GM18873 (cell line): ENCODE measurements around the gene KCNH2.

Source experiments
- ATAC-seq: cut with Tn5 transposase; IDR thresholded peaks from one replicate; pipeline ENCODE4 v1.9.1; 2021; ENCODE audit warnings: mild to moderate bottlenecking, moderate library complexity, moderate number of reproducible peaks; ENCODE audit not compliant: unreplicated experiment, low FRiP score

KCNH2 gene

DNA sequence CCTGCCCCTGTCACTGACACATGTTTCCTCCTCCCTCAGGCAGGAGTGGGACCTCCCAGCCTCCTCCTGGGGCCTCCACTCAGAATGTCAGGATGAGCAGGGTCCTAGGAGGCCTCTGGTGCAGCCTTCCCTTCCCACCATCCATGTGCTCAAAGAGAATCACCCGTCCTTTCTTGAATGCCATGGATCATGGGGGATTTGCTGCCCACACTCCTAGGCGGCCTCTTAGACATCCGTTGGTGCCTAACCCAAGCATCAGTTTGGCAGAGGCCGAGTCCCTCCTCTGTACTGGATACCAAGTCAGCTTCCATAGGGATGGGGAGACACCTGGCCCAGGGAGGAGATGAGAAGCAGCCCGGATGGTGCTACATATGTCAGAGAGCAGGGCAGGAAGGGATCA, 19.7 kb upstream of the KCNH2 start:
- no peak for ATAC-seq

DNA sequence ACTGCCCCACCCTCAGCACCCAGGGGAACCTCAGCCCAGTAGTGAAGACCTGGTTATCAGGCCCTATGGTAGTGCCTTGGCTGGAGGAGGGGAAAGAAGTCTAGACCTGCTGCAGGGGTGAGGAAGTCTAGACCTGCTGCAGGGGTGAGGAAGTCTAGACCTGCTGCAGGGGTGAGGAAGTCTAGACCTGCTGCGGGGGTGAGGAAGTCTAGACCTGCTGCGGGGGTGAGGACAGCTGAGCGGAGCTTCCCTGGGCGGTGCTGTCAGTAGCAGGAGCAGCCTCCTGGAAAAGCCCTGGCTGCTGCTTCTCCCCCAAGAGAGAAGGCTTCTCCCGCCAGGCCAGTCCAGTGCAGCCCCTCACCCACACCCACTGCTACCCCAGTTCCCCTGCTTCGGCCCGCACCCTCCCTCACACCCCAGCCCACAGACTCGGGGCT, 19.0 kb upstream of the KCNH2 start:
- ATAC-seq, result no peak

DNA sequence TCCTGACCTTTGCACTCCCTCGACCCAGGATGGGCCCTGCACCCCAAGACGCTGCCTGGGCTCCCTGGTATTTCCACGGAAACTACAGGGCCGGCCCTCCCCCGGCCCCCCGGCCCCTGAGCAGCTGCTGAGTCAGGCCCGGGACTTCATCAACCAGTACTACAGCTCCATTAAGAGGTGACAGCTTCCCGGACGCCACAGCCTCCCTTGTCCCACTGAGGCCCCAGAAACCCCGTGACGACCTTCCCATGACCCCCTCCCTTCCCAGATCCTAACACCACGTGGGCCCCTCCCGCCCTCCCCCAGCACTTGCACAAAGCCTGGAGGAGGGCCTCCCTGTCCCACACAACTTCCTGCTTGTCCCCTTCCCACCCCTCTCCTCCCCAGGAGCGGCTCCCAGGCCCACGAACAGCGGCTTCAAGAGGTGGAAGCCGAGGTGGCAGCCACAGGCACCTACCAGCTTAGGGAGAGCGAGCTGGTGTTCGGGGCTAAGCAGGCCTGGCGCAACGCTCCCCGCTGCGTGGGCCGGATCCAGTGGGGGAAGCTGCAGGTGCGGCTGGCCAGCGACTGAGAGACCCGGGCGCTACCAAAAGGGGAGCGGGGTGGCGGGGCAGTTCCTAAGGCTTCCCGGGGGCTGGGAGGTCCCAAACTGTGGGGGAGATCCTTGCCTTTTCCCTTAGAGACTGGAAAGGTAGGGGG, 18.4 kb upstream of the KCNH2 start:
- ATAC-seq, result no peak

DNA sequence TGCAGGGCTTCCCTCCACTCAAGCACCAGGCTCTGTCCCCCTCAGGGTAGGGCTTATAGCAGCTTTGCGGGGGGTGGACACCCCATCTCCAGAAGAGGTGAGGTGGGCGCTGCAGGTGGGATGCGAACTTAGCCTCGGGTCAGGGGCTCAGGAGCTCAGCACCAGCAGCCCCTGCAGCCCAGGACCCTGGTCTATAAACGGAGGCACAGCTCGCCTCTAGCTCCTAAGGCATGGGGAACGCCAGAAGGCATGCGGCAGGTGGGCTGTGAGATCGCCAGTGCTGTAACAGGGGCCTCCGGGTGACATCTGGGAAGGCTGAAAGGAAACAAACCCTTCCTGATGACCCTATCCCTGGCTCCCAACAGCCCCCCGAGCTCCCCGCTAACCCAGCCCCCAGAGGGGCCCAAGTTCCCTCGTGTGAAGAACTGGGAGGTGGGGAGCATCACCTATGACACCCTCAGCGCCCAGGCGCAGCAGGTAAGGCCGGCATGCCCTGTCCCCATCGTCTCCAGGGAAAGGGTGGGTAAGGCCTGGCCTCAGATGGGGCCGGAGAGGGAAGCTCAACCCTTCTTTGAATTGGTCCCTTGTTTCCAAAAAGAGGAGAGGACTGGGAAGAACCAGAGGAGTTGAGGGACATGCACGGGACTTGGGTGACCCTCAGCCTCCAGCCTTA, 16.9 kb upstream of the KCNH2 start:
- no peak for ATAC-seq

DNA sequence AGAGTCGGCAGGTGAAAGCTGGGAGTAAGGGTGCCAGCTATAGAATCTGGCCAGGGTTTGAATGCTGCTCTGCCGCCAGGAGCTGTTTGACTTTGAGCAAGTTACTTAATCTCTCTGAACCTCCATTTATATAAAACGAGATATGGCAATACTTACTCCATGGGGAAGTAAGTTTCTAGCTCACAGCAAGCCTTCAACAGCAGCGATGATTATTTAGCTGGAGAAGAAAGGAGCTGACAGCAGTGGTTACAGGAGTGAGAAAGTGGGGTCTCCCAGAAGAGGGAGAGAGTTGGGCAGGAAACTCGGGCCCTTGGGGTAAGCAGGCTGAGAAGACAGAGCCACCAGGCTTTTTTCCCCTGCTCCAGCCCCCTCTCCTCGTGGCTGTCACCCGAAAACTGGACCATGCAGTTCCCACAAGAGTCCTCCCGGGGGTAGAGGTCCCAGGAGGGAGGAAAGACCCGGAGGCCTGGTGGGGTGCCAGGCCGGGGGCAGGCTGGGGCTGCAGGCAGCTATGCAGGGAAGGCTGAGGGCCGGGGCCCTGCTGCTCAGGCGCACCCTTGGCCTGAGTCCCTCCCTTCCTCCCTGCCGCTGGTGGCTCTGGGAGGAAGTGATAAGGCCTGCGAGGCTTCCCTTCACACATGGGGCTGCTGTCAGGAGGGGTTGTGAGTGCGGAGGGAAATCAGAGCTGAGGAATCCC, 16.2 kb upstream of the KCNH2 start:
- ATAC-seq, result no peak

DNA sequence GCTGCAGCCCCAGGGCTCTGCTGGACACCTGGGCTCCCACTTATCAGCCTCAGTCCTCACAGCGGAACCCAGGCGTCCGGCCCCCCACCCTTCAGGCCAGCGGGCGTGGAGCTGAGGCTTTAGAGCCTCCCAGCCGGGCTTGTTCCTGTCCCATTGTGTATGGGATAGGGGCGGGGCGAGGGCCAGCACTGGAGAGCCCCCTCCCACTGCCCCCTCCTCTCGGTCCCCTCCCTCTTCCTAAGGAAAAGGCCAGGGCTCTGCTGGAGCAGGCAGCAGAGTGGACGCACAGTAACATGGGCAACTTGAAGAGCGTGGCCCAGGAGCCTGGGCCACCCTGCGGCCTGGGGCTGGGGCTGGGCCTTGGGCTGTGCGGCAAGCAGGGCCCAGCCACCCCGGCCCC, 15.4 kb upstream of the KCNH2 start:
- no peak for ATAC-seq

DNA sequence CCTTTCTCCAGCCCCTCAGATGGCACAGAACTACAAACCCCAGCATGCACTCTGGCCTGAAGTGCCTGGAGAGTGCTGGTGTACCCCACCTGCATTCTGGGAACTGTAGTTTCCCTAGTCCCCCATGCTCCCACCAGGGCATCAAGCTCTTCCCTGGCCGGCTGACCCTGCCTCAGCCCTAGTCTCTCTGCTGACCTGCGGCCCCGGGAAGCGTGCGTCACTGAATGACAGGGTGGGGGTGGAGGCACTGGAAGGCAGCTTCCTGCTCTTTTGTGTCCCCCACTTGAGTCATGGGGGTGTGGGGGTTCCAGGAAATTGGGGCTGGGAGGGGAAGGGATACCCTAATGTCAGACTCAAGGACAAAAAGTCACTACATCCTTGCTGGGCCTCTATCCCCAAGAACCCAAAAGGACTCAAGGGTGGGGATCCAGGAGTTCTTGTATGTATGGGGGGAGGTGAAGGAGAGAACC, 14.7 kb upstream of the KCNH2 start:
- no peak for ATAC-seq

DNA sequence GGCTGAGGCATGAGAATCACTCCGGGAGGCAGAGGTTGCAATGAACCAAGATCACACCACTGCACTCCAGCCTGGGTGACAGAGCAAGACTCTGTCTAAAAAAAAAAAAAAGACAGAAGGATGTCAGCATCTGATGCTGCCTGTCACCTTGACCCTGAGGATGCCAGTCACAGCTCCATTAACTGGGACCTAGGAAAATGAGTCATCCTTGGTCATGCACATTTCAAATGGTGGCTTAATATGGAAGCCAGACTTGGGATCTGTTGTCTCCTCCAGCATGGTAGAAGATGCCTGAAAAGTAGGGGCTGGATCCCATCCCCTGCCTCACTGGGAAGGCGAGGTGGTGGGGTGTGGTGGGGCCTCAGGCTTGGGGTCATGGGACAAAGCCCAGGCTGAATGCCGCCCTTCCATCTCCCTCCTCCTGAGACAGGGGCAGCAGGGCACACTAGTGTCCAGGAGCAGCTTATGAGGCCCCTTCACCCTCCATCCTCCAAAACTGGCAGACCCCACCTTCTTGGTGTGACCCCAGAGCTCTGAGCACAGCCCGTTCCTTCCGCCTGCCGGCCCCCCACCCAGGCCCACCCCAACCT, 14.0 kb upstream of the KCNH2 start:
- no peak for ATAC-seq

DNA sequence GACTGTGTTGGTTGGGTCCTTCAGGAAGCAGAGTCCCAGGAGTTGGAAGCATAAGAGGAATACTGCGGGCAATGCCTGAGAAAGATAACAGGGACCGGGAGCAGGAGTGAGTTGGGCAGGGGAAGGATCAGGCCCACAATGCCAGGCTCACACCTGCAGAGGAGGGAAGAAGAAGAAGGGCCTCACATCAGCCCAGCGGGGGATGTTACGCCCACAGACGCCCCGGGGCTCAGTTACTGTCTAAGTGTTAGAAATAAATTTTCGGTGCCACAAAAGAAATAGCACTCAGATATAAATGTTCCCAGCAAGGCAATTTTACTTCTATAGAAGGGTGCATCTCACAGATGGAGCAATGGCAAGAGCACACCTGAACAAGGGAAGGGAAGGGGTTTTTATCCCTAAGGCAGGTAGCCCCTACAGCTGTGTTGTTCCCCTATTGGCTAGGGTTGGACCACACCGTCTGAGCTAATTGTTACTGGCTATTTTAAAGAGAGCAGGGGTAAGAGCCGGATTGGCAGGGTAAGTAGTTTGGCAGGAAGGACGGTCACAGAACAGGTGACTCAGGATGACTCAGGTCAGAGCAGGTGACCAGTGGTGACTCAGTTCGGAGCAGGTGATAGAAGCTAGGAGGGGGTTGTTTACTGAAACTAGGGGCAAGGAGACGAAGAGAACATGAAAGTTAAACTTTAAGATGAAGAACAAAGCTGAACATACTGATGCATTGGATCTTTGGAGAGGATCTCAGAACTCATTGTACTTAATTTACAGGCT, 12.5 kb upstream of the KCNH2 start, which contains the start of gene NOS3:
Gene NOS3, plus strand, starts transcription at position 602 of the 771 bp plus-strand sequence. CDS start 2,787 bp downstream, outside the sequence.
- no peak for ATAC-seq

DNA sequence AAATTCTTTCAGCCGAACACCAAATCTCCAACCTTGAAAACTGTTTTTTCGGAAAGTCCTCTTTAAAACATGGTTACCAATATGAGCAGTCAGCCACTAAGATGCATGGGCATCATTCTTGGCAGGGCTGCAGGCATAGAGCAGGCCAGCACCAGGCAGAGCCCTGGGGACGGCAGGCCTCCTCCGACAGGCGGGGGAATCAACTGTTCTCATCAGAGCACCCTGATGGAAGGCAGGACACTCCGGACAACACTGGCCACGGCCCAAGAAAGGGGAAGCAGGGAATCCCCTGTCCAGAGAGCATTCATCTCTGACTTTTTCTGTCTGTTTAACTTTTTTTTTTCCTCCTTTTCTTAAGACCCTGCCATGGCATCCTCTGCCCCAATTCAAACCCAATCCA, 11.3 kb upstream of the KCNH2 start:
- no peak for ATAC-seq

DNA sequence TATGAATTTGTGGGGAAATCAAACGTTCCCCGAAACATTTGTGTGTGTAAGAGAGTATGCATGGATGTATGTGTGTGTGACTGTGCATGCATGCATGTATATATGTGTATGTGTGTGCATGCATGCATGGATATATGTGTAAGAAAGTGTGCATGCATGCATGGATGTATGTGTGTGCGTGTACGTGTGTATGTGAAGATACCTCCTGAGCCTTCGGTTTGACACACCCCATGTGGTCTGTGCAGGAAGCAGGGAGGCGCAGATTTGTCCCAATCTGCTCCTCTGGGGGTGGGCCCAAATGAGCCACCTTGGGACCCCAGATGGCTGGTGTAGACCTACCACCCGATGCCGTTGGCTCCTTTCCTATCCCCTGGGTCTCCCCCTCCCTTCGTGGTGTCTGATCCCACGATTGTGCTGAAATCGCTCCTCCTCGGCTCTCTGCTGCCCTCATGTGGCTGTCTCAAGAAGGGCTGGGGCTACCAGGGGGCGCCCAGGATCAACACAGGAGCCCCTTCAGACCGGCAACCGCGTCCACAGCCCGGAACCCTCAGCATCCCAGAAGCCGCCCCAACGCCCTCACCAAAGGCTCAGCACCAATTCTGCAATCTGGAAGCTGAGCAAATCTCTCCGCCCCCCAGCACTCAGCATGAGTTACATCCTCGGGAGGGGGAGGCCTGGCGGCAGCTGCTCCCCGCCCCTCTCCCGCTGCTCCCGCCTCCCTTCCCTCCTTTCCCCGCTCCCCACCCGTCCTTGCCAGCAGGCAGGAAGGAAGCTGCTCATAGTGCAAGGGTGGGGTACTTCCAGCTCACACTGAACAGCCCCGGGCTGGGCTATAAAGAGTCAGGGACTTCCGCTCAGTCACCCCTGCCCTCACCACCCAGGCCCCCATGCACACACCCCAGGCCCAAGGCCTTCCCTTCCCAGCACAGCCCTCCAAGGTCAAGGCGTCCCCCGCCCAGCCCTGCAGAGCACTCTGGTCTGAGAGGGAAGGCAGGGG, 10.4 kb upstream of the KCNH2 start:
- ATAC-seq, result no peak

DNA sequence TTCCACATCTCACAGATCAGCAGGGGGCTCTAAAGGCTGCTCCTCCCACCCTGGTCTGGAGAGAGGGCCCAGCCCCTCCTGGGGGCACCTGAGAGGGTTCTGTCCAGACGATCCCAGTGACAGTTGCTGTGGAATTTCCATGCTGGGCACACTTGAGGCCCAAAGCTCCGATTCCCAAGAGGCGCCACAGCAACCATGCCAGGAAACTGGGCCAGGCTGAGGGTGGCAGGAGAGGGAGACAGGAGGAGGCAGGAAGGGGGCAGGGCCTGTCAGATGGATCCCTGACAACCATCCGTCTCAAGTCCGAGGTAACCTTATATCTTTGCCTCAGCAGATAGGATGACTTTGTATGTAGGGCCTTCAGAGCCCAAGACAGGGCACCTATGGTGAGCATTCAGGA, 8.4 kb upstream of the KCNH2 start:
- no peak for ATAC-seq

DNA sequence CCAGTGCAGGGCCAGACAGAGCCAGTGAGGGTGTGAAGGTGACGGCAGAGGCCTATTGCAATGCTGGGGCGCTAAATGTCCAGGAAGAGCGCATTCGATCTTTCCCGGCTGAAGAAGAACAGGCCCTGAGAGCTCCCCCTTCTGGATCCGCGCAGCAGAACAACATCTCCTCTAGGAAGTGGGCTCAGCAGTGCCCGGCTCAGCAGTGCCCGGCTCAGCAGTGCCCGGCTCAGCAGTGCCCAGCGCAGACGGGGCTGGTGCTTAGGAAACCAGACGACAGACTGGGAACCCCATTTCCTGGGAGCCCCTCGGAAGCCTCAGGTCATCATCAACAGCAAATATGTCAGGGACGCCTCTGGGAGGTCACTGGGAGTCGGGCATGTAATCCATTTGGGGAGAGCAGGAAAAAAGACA, 8.0 kb upstream of the KCNH2 start:
- no peak for ATAC-seq

DNA sequence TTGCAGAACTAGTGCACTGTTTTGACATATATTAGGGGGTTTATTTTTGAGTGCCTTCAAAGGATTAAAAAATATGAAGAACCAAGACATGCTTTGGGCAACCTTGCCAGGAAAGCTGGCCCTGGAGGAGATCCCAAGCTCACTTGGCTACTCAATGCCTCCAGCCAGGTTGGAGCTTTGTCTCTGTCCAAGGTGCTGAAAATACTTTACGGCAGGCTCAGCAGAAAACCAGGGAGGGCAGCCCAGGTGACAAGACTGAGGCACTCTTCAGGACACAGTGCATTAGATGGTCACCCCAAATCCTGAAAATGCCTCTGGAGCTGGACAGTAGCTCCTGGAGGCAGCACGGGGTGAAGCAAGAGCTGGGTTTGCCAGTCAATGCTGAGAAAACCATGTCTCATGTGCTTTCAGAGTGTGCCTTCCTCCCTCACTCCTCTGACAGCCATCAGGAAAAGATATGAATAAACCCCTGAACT, 5.8 kb upstream of the KCNH2 start:
- ATAC-seq, result no peak

DNA sequence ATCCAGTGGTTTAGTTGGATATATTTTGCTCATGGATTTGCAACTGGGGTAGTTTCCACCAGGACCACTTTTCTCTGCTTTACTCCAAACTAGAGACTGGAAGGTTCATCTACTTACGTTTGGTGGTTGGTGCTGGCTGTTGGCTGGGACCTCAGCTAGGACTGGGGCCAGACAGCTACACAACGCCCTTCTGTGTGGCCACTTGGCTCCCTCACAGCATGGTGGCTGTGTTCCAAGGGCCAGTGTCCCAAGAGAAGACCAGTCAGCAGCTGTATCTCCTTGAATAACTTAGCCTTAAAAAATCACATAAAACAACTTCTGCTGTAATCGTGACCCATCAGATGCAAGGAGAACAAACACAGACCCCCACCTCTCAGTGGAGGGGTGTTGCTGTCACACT, 4.2 kb upstream of the KCNH2 start:
- ATAC-seq, result no peak

DNA sequence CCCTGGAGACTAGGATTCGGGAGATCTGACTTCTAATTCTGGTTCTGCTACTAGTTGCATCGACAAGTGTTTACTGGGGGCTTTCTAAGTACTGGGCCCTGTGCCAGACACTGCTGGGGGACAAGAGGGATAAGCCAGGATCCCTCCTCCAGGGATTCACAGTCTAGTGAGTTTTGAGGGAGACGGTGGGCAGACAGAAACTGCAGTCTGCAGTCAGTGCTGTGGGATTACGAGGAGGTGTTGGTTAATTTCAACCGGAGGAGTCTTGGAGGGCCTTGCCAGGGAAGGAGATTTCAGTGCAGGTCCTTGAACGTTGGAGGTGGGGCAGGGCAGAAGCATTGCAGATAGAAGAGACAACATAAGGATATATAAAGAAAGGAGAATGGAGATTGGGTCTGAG, 3.5 kb upstream of the KCNH2 start:
- ATAC-seq, result no peak

DNA sequence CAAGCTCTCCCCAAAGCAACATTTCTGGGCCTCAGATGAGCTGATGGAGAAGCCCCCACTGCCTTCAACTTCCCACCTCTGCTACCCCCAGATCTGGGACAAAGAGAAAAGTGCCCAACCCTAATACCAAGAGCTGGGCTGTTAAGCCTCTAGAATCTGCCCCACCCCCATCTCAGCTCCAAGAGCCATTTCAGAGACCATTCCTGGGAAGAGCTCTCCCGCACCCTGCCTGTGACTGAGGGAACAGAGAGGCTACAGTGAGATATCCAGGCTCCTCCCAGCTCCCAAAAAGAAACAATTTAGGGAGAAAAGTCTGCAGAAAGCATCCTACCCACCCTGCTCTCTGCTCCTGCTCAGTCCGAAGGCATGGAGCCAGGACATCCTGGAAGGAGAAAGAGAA, 2.5 kb upstream of the KCNH2 start:
- no peak for ATAC-seq

DNA sequence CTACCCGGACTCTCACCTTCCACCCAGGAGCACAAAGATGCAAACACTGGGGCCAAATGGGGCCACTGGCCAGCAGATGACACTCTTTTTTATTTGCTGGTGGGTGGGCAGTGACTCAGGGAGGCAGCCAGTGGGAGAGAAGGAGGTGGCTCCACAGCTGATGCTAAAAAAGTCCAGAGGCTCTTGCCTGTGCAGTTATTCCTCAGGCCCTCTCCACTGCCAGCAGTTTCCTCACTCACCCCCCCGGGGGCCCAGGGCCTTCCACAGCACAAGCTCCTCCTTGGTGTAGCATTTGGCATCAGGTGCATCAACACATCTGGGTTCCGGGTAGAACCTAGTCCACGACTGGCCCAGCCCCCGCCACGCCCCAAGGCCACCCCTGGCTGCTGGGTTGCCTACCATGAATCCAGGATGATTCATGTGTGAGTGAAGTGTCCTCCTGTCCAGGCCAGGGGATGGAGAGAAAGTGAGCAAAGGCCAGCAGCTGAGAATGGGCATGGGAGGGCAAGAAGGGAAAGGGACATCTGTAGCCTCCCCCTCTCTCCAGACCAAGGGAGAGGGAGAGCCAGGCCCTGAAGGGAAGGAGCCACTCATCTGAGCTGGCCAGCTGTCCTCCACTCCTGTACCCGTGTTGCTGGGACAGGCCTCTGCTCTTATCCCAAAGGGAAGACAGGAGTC, 1.7 kb upstream of the KCNH2 start:
- ATAC-seq, result no peak
